ENCODE data around the gene PDE4B.

PDE4B gene

DNA sequence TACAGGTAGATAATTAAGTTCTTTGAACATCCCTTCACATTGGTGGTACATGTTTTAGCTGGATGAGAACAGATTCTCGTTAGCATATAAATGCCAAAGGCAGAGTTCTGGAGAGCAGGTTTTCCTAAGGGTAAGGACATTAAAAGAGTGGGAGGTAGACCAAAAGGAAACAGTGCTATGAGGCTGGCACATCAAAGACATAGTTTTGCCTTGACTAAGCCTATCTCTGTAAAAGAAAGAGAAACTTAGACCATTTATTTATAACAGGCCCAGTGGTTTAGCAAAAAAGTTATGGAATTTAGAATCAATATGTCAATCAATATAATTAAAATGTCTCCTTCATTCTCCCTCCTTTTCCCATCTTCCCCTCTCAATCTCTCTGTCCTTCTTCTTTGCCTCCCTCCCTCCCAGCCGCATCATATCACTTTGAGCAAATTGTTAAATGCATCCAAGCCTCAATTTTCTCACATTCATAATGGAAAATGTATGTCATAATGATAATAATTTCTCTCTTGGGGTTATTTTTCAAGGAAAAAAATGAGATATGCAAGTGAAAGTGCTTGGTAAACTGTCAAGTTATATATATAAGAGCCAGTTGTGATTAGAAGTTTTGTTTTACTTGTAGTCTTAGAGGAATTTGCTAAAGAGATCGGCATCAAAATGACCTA, 531.4 kb downstream of the PDE4B start:
- DNase-seq, result no peak

DNA sequence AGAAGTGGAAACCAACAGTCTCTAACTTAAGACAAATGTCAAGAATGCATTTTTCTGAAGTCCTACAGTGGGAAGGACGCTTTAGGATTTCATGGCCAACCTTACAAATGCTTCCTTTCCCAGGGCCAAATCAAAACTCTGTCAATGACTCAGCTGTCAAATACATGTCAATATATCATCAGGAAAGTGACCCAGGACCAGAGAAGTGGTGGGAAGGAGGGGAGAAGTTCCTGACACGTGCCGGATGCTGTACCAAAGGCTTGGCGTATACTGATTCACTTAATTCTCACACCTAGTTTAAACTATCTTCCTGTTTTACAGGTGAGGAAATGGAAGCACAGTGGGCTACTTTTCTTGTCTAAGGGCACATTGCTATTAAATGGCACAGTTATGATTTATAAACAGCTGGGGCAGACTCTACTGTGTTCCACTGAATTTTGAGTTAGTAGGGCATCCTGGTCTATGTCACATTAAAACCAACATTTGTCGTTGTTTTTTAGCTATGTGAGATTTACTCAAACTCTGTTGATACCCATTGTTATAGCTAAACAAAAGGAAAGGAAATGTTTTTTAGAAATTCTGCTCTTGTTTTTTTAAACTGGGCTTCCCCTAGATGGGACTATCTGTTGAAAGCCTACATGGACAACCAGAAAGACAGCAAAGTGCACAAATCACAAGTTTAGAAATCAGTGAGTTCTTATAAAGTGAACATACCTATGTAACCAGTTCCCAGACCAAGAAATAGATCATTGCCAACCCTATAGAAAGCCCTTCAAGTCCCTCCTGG, 533.1 kb downstream of the PDE4B start:
- no peak for DNase-seq

DNA sequence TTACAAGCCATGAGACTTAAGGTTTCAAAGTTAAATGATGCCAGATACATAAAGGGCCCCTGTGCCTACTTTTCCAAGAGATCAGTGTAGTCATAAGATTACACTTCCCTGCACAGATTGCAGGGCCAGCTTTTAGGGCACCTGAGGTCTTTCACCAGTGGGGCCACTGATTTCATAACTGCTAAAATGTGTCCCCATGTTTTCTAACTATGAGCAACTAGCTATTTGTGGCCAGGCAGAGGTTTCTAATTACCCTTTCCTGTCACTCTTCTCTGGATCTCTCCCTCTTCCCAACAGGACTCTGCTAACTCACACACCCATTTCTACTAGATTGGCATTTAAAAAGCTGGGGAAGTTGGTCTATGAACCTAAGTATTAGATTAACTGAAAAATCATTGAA, 534.2 kb downstream of the PDE4B start:
- DNase-seq, result no peak

DNA sequence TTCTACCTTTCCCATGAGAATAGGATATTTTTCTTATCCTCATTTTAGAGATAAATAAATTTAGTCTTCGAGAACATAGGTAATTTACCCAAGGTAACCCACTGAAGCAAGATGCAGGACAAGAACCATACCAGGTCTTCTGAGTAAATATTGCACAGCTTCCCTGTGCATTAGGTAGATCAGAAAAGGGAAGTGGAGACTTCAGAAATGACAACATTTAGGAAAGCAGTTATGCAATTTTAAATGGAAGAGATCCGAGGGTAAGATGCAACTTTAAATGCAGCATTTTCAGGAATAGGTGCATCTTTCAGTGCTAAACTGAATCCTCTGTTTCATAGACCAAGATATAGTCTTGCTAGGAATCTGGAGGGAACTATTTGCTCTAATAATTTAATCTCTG, 534.9 kb downstream of the PDE4B start:
- DNase-seq, result no peak

DNA sequence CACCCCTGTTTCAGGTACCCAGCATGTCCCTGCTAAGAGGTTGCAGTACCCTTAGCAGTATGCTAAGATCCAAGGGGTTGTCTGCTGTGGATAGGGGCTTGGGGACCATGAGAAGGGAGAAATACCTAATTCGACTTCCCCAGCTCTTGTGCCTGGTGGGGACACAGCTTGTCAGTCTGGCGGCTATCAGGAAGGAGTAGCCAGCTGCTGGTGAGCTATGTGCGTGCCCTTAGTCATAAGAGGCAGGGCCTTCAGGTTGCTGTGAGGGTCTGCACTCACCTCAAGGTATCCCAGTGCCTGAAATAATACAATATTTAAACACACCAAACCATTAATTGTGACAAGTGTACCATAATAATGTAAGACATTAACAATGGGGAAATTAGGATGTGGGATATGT, 536.2 kb downstream of the PDE4B start:
- no peak for DNase-seq

DNA sequence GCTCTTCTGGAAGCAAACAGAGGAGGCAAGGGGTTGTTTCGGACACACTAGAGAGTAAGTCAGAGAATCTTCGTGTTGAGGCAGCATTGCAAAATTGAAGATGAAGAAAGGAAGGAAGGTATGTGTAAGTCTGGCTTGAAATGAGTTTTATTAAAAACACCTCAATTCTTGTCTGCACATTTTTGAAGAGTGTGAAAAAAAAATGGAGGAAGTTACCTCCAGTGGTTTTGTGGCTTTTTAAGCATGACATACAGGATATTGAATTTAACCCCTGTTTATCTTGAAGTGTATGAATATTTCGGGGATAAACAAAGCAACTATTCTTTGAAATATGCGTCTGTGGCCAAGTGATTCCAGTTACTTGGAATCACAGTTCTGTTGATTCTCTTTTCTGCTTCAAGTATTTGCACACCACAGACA, 538.0 kb downstream of the PDE4B start:
- DNase-seq, result no peak

DNA sequence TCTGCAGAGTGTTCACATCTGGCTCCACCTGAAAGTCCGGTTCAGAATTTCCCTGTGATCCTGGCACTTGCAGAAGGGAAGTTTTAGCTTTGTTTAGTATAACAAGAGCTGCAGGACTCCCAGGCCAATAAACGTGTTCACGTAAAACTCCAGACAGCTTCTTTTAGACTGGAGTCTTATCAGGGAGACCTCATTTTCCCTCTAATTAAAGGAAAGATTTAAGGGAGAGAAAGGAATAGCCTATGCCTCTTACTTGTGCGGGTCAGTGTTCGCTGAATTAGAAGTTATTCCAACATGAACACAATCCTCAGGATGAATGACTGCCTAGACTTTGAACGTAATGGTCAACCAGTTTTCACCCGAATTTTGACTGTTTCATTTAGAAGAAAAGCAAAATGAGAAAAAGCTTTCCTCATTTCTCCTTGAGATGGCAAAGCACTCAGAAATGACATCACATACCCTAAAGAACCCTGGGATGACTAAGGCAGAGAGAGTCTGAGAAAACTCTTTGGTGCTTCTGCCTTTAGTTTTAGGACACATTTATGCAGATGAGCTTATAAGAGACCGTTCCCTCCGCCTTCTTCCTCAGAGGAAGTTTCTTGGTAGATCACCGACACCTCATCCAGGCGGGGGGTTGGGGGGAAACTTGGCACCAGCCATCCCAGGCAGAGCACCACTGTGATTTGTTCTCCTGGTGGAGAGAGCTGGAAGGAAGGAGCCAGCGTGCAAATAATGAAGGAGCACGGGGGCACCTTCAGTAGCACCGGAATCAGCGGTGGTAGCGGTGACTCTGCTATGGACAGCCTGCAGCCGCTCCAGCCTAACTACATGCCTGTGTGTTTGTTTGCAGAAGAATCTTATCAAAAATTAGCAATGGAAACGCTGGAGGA, 539.2 kb downstream of the PDE4B start:
- DNase-seq, result no peak

DNA sequence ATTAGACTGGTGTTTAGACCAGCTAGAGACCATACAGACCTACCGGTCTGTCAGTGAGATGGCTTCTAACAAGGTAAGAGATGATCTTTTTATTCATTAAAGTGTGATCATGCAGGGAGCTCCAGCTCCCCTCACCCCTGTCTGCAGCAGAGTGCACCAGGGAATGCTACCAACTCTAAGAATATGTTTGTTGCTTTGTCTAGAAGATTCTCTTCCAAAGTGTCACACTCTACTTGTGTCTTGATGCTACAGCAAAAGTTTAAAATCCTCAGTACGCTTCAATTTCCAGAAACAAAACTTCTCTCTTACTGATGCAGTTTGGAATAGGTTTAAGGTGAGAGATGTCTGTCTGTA, 539.8 kb downstream of the PDE4B start:
- DNase-seq, result no peak

DNA sequence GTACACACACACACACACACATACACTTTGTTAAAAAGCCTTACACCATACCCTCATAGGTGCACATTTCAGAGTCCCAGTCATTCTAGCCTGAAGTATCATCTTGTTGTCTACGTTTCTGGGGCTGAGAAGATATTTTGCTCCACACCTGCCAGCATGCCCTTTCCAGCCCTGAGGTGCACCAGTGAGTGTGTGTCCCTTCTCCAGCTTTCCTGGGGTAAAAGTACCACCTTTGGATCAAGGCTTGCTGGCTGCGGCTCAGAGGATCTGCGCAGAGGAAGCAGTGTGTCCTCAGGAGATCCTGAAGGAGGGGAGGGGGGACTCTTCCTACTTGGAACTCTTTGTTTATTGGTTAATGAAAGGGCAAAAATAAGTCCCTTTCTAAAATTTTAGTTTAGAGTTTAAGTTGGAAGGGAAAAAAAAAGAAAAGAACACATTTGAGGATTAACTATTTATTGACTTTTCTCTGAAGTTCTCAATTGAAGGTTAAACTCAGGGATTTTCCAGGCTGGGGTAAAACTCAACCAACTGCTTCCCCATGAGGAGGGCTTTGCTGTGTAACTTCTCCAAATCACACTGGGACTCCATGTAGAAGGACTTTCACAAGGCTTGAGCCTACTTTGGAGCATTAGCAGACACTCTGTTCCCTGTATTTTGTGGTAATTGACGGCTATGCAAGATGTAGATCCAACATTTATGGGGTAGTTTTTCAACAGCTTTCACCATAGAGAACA, 540.9 kb downstream of the PDE4B start:
- DNase-seq, result no peak

DNA sequence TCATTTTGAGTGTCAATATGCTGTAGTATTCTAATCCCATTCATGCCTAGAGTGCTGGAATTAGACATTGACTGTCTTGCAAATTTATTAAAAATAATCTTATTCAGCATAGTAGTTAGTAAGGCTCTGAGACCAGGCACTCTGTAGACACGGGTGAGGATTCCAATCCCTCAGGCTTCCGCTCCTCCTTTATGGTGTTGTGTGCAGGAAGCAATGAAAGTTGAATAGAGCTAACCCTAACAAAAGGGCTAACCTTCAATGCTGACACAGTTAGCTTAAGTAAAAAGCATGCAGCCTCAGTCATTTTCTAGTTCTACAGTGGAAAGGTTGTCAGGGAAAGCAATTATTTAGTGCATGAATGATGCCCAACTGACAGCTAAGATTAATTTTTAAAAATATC, 541.6 kb downstream of the PDE4B start:
- DNase-seq, result no peak

DNA sequence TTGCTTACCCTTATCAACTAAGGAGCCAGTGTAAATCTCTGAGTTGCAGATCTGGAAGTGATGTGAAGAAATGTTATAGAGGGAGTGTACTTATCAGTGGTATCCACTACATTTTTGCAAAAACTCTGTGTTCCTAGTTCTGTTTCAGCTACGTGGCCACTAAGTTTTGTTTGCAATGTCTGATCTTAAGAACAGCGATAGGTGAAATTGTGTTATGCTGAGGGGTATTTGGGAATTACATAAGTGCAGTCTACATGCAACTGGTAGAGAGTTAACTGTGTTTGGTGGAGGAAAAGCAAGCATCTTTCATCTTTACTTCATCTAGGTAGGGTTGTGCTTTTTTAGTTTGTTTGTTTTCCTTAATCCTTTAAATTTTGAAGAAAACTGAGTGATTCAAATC, 542.4 kb downstream of the PDE4B start:
- no peak for DNase-seq

DNA sequence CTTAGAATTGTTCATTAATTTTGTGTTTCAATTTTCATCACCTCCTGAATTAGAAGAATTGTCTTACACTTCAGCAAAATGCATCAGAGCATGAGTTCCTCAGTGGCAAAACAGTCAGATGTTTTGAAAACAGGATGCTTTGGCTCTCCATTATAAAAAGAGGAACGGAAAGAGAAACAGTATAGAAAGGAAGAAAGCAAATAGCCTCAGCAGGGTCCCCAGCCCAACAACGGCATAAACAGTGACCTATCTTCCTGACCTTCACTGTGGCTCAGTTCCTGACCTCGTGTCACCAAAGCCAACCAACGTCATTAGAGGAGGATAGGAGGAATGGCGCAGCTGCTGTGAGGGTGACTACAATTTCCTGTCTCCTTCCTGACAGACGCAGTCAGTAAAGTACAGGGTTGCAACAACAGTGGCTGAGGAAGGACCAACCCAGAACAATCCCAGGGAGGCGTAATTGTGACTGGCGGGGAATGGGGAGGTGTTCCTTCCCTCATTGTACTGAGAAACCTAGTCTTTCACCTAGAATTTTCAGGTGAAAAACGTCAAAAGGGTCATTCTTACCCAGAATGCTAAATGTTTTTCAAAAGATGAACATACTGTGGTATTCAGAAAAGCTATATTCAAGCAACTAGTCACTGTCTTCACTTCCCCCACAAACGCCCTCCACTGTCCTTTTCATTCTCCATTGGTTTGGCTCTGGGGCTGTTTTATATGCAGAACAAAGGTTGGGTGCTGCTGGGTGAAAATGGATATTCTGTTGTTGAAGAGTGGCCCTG, 543.4 kb downstream of the PDE4B start:
- no peak for DNase-seq

DNA sequence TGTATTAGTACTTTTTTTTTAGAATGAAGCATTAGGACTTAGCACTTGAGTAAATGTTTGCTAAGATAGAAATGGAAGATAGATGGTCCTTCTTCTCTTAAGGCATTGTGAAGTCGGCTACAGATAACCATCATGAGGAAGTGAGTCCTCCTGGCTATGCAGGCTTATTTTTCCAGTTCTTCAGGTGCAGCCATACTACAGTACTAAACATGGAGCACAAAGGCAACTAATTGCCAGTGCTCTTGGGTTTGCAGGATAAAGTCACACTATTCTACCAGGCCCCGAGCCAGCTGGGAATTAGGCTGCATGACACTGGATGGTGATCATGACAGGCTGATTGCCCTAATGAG, 543.9 kb downstream of the PDE4B start:
- DNase-seq, result no peak

DNA sequence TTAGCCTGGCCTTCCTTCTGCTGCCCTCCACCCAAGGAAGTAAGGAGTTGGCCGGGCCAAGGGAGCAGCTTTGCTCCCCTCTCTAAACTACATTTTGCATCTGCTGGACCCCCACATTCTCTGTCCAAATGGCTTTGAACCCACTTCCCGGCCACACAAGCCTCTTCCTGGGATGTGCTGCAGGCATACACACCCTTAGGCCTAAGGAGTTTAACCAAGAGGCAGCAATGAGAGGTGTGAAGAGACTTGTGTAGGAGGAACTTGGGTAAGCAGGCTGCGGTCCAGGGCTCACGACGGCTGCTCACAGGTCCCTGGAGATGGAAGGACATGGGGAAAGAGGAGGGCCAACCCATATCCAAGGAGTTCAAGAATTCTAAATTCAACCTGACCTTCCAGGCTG, 544.6 kb downstream of the PDE4B start:
- DNase-seq, result no peak

DNA sequence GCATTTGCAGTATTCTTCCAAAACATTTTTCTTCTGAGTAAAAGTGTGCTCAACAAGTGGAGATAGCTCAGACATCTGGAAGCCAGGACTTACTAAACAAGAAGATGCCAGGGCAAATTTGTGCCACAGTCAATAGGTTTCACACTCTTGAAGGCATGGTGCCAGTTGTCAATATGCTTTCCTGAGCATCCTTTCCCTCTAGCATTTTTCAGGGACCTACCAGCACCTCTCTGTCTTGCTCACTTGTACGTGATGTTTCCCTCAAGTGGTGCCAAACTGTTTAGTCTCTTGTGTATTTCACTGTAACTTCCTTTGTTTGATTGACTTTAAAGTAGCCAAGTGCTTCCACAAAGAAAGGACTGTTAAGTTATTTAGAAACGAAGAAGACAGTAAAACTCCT, 547.2 kb downstream of the PDE4B start:
- DNase-seq, result no peak

DNA sequence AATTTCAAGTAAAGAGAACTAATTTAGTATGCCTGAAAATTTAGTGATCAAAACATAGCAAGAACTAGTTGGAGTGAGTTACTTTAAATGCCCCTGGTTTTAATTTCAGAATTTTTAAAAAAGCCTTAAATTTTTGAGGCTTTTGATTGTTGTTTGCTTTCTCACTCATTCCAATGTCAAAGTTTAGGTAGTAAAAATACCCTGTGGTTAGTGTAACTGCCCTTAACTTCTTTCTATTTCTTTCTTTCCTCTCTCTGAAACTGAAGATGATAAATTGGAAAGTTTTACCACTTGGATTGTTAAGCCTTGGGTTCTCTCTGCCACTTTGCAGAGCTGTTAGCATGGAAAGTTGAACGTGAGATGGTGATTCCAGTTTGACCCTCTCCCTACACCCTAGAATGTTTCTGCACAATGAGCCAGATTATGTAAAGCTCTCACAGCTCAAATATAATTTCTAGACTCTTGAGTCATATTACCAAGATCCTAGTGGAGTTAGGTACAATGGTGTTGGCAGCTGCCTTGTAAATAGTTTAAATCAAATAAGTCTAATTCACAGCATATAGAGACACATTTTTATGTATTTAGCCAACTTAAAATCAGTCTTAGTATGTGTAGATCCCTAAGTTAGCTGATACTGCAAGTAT, 548.9 kb downstream of the PDE4B start:
- no peak for DNase-seq

DNA sequence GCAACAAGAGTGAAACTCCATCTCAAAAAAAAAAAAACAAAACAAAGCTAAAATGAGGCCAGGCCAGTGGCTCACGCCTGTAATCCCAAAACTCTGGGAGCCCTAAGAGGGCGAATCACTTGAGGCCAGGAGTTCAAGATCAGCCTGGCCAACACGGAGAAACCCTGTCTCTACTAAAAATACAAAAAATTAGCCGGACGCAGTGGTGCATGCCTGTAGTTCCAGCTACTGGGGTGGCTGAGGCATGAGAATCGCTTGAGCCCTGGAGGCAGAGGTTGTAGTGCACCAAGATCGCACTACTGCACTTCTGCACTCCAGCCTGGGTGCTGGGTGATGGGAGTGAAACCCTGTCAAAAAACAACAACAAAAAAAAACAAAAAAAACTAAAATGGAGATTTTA, 550.0 kb downstream of the PDE4B start:
- DNase-seq, result no peak

DNA sequence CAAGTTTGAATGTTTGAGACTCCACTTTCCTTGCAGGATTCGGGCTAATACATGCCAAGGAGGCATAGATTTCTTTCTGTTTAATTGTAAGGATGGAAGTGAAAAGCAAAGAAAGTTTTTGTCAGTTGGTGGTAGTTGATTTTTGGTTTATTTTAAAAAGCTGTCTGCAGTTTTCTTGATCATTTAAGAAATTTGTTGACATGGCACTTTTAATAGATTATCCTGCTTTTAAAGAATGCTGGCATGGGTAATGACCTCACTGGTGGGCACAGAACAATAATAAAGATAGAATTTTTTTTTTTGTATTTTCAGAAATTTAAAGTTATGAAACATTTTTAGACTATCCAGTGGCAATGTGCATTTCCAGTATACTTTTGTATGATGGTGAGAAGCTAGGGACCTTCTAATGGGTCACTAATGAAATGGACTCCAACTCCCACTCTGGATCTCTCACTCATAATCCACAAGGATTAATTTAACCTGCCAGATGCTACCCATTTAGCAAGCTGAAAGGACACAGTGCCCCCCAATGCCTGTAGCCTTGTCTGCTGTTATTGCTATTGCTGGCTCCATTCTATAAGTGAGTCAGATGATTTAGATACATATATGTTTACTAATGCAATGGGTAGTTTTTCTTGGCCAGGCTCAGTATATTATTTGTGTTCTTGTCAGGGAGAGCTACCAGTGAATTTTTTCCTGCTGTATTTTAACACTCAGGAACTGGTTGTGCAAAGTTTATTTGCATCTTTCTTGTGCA, 551.1 kb downstream of the PDE4B start:
- no peak for DNase-seq

DNA sequence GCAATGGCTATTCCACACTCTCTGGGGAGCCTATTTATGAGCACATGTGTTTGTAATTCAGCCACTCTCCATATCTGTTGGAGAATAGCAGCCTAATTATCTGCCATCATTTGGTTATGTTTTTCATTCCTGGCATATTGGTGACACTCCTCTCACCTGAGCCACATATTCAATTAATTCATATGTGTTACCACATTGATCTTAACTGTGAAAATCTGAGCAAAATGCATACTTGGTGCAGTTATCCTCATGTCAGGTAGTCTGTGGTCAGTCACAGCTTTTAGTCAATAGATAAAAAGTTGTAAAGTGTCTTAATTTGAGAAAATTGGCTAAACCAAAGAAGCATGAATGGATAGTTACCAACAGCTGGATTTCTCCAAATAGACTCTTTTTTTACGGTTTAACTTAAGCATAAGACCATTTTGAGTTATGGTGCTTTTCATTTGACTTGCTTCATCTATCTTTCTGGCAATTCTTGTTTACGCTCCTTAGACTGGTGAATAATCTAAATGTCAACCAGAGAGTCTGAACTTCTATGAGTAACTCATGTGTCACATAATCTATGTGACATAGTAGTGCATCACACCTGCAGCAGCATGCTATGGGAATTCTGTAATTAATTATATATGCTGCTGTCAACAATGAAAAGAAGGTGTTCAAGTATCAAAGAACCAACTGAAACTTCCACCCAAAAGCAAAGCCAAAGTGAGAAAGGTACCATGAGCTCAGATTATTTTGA, 553.5 kb downstream of the PDE4B start:
- no peak for DNase-seq

DNA sequence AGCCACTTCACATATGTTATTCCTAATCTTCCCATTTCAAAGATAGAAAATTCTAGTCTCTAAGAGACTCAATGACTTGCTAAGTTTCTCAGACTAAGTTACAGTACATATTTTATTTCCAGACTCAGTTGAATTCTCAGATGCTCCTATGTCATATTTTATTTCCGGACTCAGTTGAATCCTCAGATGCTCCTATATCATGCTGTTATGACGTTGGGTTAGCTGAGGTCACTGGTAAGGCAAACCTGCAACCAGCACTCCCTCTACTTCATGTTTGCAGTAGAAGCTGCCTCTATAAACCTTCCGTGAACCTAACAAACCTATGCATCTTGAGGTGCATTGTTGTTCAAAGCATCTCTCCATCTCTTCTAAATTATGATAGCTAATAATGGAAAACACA, 554.2 kb downstream of the PDE4B start:
- no peak for DNase-seq
